Progenitor cell of endocrine pancreas (in vitro differentiated cells): Measurements from ENCODE around the gene ADTRP. TPM values are rescaled to one million over a fixed set of nuclear protein-coding genes. Genes with fewer than 3 reads are reported as not detected.

Experiments
- DNase-seq: peaks from one replicate; pipeline ENCODE4 v3.0.0; 2021; ENCODE audit warnings: low spot score; ENCODE audit not compliant: unreplicated experiment
- H3K27ac Mint-ChIP-seq: 2 replicates; pipeline ENCODE4 v1.8.0; 2021; ENCODE audit warnings: mild to moderate bottlenecking, moderate library complexity, mixed read lengths
- H3K27me3 Mint-ChIP-seq: 2 replicates; pipeline ENCODE4 v1.8.0; 2021; ENCODE audit warnings: mixed read lengths
- H3K36me3 Mint-ChIP-seq: 2 replicates; pipeline ENCODE4 v1.8.0; 2022; ENCODE audit warnings: mixed read lengths; ENCODE audit not compliant: insufficient read depth
- H3K4me1 Mint-ChIP-seq: 2 replicates; pipeline ENCODE4 v1.8.0; 2021; ENCODE audit warnings: low read depth, mixed read lengths
- H3K4me3 Mint-ChIP-seq: 2 replicates; pipeline ENCODE4 v1.8.0; 2021; ENCODE audit warnings: low read depth, mild to moderate bottlenecking, moderate library complexity, mixed read lengths
- H3K9me3 Mint-ChIP-seq: 2 replicates; pipeline ENCODE4 v1.8.0; 2021; ENCODE audit warnings: low read depth, mixed read lengths
- total RNA-seq: library from RNA; stranded (reverse); gene quantifications from 2 replicates; pipeline ENCODE4 v1.2.1, GENCODE V29; 2021
- TF ChIP-seq, protein P1 (sequence below): fragments of 200-600 bp; sonication (generic); IDR thresholded peaks from one replicate; pipeline ENCODE4 v1.5.0; 2021; ENCODE audit warnings: antibody characterized with exemption, mild to moderate bottlenecking; ENCODE audit not compliant: unreplicated experiment

ADTRP gene
- total RNA-seq, 1 donor from 2014 or later = not detected

- no peaks in the 10 kb centered on the region for H3K27me3 Mint-ChIP-seq
Observed at GRCh38 chr6:11813606-11814005, 35.0 kb upstream of the ADTRP start.

DNA sequence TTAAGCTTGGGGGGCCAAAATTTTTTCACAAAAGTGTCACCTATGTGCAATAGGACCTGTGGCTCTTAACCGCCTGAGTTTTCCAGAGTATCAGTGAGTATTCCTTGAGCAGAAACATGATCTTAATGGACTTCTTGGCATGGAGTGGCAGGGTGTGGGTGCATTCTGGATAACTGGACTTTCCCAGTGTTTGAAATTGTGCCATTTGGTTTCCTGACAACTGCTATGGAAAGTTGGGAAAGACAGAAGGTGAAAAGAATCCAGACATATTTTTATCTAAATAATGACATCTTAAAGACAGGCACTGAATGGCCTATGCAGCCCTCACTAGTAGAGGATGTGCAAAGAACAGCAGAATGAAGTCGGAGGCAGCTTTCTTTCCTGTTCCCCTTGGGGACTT, 34.3 kb upstream of the ADTRP start:
- no peaks in the 10 kb centered on the region for H3K27me3 Mint-ChIP-seq
- no peak for DNase-seq
- peaks cover 18% of the 10 kb centered on the region for H3K4me1 Mint-ChIP-seq
- H3K4me3 Mint-ChIP-seq = no peak overlapping the region
- no peaks in the 10 kb centered on the region for H3K9me3 Mint-ChIP-seq
- no peak overlapping the region for H3K27ac Mint-ChIP-seq
- TF ChIP-seq, protein P1, sequence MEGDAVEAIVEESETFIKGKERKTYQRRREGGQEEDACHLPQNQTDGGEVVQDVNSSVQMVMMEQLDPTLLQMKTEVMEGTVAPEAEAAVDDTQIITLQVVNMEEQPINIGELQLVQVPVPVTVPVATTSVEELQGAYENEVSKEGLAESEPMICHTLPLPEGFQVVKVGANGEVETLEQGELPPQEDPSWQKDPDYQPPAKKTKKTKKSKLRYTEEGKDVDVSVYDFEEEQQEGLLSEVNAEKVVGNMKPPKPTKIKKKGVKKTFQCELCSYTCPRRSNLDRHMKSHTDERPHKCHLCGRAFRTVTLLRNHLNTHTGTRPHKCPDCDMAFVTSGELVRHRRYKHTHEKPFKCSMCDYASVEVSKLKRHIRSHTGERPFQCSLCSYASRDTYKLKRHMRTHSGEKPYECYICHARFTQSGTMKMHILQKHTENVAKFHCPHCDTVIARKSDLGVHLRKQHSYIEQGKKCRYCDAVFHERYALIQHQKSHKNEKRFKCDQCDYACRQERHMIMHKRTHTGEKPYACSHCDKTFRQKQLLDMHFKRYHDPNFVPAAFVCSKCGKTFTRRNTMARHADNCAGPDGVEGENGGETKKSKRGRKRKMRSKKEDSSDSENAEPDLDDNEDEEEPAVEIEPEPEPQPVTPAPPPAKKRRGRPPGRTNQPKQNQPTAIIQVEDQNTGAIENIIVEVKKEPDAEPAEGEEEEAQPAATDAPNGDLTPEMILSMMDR = no peak
- H3K36me3 Mint-ChIP-seq = no peaks in the 10 kb centered on the region

More at GRCh38 chr6:11813606-11814005, 35.0 kb upstream of the ADTRP start:
- H3K4me3 Mint-ChIP-seq = no peak overlapping the region
- TF ChIP-seq, protein P1 = no peak
- H3K4me1 Mint-ChIP-seq = peaks cover 18% of the 10 kb centered on the region
- no peak for DNase-seq
- H3K9me3 Mint-ChIP-seq = no peaks in the 10 kb centered on the region
- no peak overlapping the region for H3K27ac Mint-ChIP-seq
- H3K36me3 Mint-ChIP-seq = no peaks in the 10 kb centered on the region

GRCh38 chr6:11812439-11812838, 33.8 kb upstream of the ADTRP start:
- H3K9me3 Mint-ChIP-seq = no peaks in the 10 kb centered on the region
- H3K27me3 Mint-ChIP-seq = no peaks in the 10 kb centered on the region
- H3K4me3 Mint-ChIP-seq = no peak overlapping the region
- TF ChIP-seq, protein P1 = no peak
- H3K27ac Mint-ChIP-seq = no peak overlapping the region
- no peaks in the 10 kb centered on the region for H3K36me3 Mint-ChIP-seq
- H3K4me1 Mint-ChIP-seq = peaks cover 18% of the 10 kb centered on the region
- no peak for DNase-seq

GRCh38 chr6:11811644-11812264, 33.2 kb upstream of the ADTRP start:
- Mint-ChIP-seq H3K27ac (no peak overlapping the region), H3K4me3 (no peak overlapping the region), H3K36me3 (no peaks in the 10 kb centered on the region), H3K9me3 (no peaks in the 10 kb centered on the region), H3K27me3 (no peaks in the 10 kb centered on the region), H3K4me1 (peaks cover 18% of the 10 kb centered on the region)
- DNase-seq = no peak
- TF ChIP-seq, protein P1 = no peak

DNA sequence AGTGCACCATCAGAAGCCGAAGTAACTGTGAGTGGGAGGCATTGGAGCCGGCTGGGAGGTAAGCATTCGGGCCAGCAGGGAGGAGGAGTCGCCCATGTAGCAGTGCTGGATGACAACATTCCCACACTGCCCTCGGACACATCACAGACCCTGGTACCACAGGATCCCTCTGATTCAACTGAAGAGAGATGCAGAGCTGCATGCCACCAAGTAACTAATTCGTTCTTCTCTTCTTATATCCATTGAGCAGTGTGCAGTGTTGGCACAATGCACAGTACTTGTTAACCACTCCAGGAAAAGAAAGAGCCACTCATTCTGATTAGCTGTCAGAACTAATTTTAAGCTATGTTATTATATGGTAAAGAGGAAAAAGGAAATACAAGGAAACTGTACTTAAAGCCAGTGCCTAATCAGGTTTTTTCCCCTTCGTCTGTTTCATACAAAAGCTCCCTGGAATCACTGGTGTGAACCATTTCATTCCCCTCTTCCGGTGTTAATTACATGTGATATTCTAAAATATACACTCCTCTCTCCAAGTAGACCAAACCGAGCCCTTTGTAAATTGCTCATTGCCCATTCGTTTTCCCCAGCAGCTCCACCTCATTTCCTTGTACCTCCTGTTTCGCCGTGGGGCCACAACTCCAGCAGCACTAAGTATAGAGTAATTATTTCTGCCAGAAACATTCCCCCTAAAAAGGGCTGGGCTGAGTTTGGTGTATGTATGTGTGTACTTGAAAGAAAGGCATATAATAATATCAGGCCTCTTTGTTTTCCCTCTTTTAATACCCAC, 32.4 kb upstream of the ADTRP start:
- Mint-ChIP-seq H3K9me3 (no peaks in the 10 kb centered on the region), H3K4me1 (peaks cover 20% of the 10 kb centered on the region), H3K4me3 (no peak overlapping the region), H3K27me3 (peaks cover 3% of the 10 kb centered on the region), H3K36me3 (no peaks in the 10 kb centered on the region), H3K27ac (peak overlapping the region; percentile 30)
- no peak for DNase-seq
- TF ChIP-seq, protein P1 = no peak
